ELR (cell line): ENCODE measurements around the gene FBRSL1.

Source experiments
- DNase-seq: peaks from one replicate; pipeline ENCODE4 v3.0.0-alpha.2; 2015; ENCODE audit warnings: low read depth

FBRSL1 gene

GRCh38 chr12:132484183-132484890 is 5.6 kb upstream of the FBRSL1 start:
- no peak for DNase-seq

GRCh38 chr12:132484891-132485441 is 5.0 kb upstream of the FBRSL1 start:
- no peak for DNase-seq

- no peak for DNase-seq
Observed at GRCh38 chr12:132485619-132486018, 4.3 kb upstream of the FBRSL1 start.

- DNase-seq = no peak
Observed at GRCh38 chr12:132486168-132486567, 3.8 kb upstream of the FBRSL1 start.

- no peak for DNase-seq
Observed at GRCh38 chr12:132486576-132486975, 3.4 kb upstream of the FBRSL1 start.

- no peak for DNase-seq
Observed at GRCh38 chr12:132487311-132487741, 2.6 kb upstream of the FBRSL1 start.

GRCh38 chr12:132488127-132489077 is 1.5 kb upstream of the FBRSL1 start:
- DNase-seq = no peak

- peak; percentile 17 for DNase-seq
Observed at GRCh38 chr12:132489078-132489601, 811 bp upstream of the FBRSL1 start.

GRCh38 chr12:132490422-132491137 is 629 bp downstream of the FBRSL1 start:
- DNase-seq = peak; percentile 50

- peak; percentile 36 for DNase-seq
Observed at GRCh38 chr12:132491138-132491663, 1.2 kb downstream of the FBRSL1 start.

GRCh38 chr12:132491761-132492378 is 1.9 kb downstream of the FBRSL1 start:
- DNase-seq = no peak

GRCh38 chr12:132492522-132492921 is 2.6 kb downstream of the FBRSL1 start:
- DNase-seq = no peak

GRCh38 chr12:132492951-132493350 is 3.0 kb downstream of the FBRSL1 start:
- no peak for DNase-seq

GRCh38 chr12:132493482-132494178 is 3.7 kb downstream of the FBRSL1 start:
- no peak for DNase-seq

GRCh38 chr12:132494294-132495164 is 4.6 kb downstream of the FBRSL1 start:
- DNase-seq = no peak

- DNase-seq = no peak
Observed at GRCh38 chr12:132495165-132495544, 5.2 kb downstream of the FBRSL1 start.

GRCh38 chr12:132495629-132496357 is 5.8 kb downstream of the FBRSL1 start:
- no peak for DNase-seq

GRCh38 chr12:132496358-132496669 is 6.4 kb downstream of the FBRSL1 start:
- no peak for DNase-seq

- DNase-seq = no peak
Observed at GRCh38 chr12:132496710-132497109, 6.8 kb downstream of the FBRSL1 start.
